SK-N-SH treated with all-trans-retinoic acid at 6 μM for 48 hours (cell line): Measurements from ENCODE around the gene VASN.

ENCODE experiments used
- ISL1 ChIP-seq: fragments of 250-450 bp; sonication (Bioruptor Pico); IDR thresholded peaks from 2 replicates; pipeline ENCODE4 v2.1.2; 2022; ENCODE audit warnings: mild to moderate bottlenecking, moderate library complexity
- TCF4 ChIP-seq: fragments of 250-450 bp; sonication (Bioruptor Pico); IDR thresholded peaks from 2 replicates; pipeline ENCODE4 v1.8.0; 2021; ENCODE audit warnings: mild to moderate bottlenecking, moderate library complexity, borderline replicate concordance
- ZNF565 ChIP-seq: fragments of 450-650 bp; formaldehyde crosslinking; conservative IDR thresholded peaks from 2 replicates; pipeline ENCODE4 v1.5.0; 2020; ENCODE audit warnings: low read depth, mild to moderate bottlenecking, moderate library complexity
- ZNF8 ChIP-seq: fragments of 450-650 bp; formaldehyde crosslinking; IDR thresholded peaks from 2 replicates; pipeline ENCODE4 v1.5.0; 2020; ENCODE audit warnings: mild to moderate bottlenecking, moderate library complexity
- TF ChIP-seq, protein P1 (sequence below): fragments of 250-450 bp; sonication (Bioruptor Pico); IDR thresholded peaks from 2 replicates; pipeline ENCODE4 v1.5.0; 2020; ENCODE audit warnings: mild to moderate bottlenecking, moderate library complexity
- TF ChIP-seq, protein P2 (sequence below): fragments of 250-450 bp; sonication (Bioruptor Pico); IDR thresholded peaks from 2 replicates; pipeline ENCODE4 v1.8.0; 2021; ENCODE audit warnings: low read depth, mild to moderate bottlenecking, moderate library complexity, borderline replicate concordance

- TF ChIP-seq, protein P1, sequence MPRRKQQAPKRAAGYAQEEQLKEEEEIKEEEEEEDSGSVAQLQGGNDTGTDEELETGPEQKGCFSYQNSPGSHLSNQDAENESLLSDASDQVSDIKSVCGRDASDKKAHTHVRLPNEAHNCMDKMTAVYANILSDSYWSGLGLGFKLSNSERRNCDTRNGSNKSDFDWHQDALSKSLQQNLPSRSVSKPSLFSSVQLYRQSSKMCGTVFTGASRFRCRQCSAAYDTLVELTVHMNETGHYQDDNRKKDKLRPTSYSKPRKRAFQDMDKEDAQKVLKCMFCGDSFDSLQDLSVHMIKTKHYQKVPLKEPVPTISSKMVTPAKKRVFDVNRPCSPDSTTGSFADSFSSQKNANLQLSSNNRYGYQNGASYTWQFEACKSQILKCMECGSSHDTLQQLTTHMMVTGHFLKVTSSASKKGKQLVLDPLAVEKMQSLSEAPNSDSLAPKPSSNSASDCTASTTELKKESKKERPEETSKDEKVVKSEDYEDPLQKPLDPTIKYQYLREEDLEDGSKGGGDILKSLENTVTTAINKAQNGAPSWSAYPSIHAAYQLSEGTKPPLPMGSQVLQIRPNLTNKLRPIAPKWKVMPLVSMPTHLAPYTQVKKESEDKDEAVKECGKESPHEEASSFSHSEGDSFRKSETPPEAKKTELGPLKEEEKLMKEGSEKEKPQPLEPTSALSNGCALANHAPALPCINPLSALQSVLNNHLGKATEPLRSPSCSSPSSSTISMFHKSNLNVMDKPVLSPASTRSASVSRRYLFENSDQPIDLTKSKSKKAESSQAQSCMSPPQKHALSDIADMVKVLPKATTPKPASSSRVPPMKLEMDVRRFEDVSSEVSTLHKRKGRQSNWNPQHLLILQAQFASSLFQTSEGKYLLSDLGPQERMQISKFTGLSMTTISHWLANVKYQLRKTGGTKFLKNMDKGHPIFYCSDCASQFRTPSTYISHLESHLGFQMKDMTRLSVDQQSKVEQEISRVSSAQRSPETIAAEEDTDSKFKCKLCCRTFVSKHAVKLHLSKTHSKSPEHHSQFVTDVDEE (CRISPR knock-in tag): no peak
- no peak for TF ChIP-seq ISL1 (CRISPR knock-in tag)
- TF ChIP-seq, protein P2, sequence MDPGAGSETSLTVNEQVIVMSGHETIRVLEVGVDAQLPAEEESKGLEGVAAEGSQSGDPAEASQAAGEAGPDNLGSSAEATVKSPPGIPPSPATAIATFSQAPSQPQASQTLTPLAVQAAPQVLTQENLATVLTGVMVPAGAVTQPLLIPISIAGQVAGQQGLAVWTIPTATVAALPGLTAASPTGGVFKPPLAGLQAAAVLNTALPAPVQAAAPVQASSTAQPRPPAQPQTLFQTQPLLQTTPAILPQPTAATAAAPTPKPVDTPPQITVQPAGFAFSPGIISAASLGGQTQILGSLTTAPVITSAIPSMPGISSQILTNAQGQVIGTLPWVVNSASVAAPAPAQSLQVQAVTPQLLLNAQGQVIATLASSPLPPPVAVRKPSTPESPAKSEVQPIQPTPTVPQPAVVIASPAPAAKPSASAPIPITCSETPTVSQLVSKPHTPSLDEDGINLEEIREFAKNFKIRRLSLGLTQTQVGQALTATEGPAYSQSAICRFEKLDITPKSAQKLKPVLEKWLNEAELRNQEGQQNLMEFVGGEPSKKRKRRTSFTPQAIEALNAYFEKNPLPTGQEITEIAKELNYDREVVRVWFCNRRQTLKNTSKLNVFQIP (CRISPR knock-in tag): no peak
- no peak for TF ChIP-seq ZNF8 (CRISPR knock-in tag)
- TF ChIP-seq ZNF565 (CRISPR knock-in tag): no peak
- TF ChIP-seq TCF4 (CRISPR knock-in tag): no peak
These were observed 7.5 kb downstream of the VASN start for GRCh38 chr16:4378999-4379690.
